Loucy (cell line): ENCODE measurements around the gene BCR.

ENCODE experiments used
- H2AFZ ChIP-seq: fragments of 200-600 bp; sonication (generic); 2 replicates; pipeline ENCODE4 v1.6.0; 2016; ENCODE audit warnings: antibody characterized with exemption, mild to moderate bottlenecking, low read length, moderate library complexity
- H3F3A ChIP-seq: fragments of 200-600 bp; 2 replicates; pipeline ENCODE4 v1.6.0; 2016; ENCODE audit warnings: antibody characterized with exemption, low read depth, mild to moderate bottlenecking
- H3K27me3 ChIP-seq: fragments of 200-600 bp; sonication (generic); 2 replicates; pipeline ENCODE4 v1.6.1; 2014; ENCODE audit warnings: low read length, mild to moderate bottlenecking; ENCODE audit not compliant: insufficient read depth, poor library complexity, severe bottlenecking
- H3K36me3 ChIP-seq: fragments of 200-600 bp; sonication (generic); 2 replicates; pipeline ENCODE4 v1.6.1; 2016; ENCODE audit warnings: low read length; ENCODE audit not compliant: insufficient read depth
- H3K4me1 ChIP-seq: fragments of 200-600 bp; sonication (generic); 2 replicates; pipeline ENCODE4 v1.5.1; 2014; ENCODE audit warnings: low read length, mild to moderate bottlenecking; ENCODE audit not compliant: insufficient read depth, poor library complexity, severe bottlenecking
- H3K4me2 ChIP-seq: fragments of 200-600 bp; sonication (generic); 2 replicates; pipeline ENCODE4 v1.6.0; 2014; ENCODE audit warnings: antibody characterized with exemption, low read length, low read depth, mild to moderate bottlenecking; ENCODE audit not compliant: poor library complexity, severe bottlenecking
- H3K4me3 ChIP-seq: fragments of 200-600 bp; sonication (generic); 2 replicates; pipeline ENCODE4 v1.5.1; 2014; ENCODE audit warnings: low read length, mild to moderate bottlenecking, mixed read lengths; ENCODE audit not compliant: poor library complexity, severe bottlenecking
- H3K79me2 ChIP-seq: fragments of 200-600 bp; sonication (generic); 2 replicates; pipeline ENCODE4 v1.6.1; 2014; ENCODE audit warnings: low read length; ENCODE audit not compliant: insufficient read depth
- H3K9ac ChIP-seq: fragments of 200-600 bp; sonication (generic); 2 replicates; pipeline ENCODE4 v1.6.0; 2014; ENCODE audit warnings: mild to moderate bottlenecking, low read depth, low read length, moderate library complexity; ENCODE audit not compliant: poor library complexity, severe bottlenecking
- H3K9me2 ChIP-seq: fragments of 200-600 bp; sonication (generic); replicated peaks from 2 replicates; pipeline ENCODE4 v1.6.1; 2016; ENCODE audit warnings: low read depth, low read length, mixed read lengths
- H3K9me3 ChIP-seq: fragments of 200-600 bp; sonication (generic); 2 replicates; pipeline ENCODE4 v1.6.1; 2014; ENCODE audit warnings: mild to moderate bottlenecking, antibody characterized with exemption, low read length, low read depth; ENCODE audit not compliant: insufficient read depth
- H4K20me1 ChIP-seq: fragments of 200-600 bp; sonication (generic); 2 replicates; pipeline ENCODE4 v1.6.0; 2014; ENCODE audit warnings: antibody characterized with exemption, low read length, mild to moderate bottlenecking; ENCODE audit not compliant: insufficient read depth, poor library complexity, severe bottlenecking
- EZH2phosphoT487 ChIP-seq: fragments of 200-600 bp; IDR thresholded peaks from 2 replicates; pipeline ENCODE4 v1.6.1; 2018; ENCODE audit warnings: antibody characterized with exemption, mild to moderate bottlenecking, moderate library complexity, borderline replicate concordance
- TF ChIP-seq, protein P1 (sequence below): fragments of 200-600 bp; sonication (generic); conservative IDR thresholded peaks from 2 replicates; pipeline ENCODE4 v1.5.1; 2014; ENCODE audit warnings: mild to moderate bottlenecking, antibody characterized with exemption, low read length

BCR gene

DNA sequence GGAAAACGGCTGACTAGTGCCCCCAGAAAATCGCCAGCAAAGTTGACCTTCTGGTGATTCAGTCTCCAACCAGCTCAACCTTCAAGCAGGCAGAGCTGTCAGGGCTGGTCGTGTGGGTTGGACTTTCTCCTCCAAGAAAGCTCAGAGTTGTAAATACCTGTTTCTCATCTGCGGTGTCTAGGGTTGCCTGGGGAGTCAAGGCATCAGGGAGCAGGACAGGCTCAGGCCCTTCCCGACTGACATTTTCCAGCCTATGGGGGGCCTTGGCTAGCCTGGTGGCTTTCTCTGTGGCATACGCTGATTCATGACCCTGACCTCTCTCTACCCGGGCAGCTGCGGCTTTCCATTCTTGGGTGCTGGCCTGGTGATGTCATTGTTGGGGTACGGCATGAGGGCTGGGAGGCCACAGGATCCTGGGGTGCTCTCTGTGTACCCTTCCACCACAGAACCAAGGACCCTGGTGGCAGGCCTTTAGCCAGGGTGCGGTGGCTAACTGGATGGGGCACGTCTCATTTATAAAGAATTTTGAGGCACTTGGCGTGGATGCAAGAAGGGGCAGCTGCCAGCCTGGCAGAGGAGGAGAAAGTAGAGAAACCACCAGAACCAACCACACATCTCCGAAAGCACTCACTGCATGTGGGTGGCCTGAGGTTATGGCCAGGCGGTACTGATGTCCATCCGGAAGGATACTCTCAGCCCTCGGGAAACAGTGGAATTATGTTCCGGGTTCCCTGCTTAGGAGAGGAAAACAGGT is 64.9 kb downstream of the BCR start:
- Histone ChIP-seq H3K79me2 (peaks cover 99% of the 10 kb centered on the region), H3K9ac (no peak overlapping the region), H3K27me3 (no peaks in the 10 kb centered on the region), H3K4me3 (no peak overlapping the region), H3K36me3 (peaks cover 46% of the 10 kb centered on the region; the same call in 1 of the 2 replicates), H3K4me1 (peaks cover 43% of the 10 kb centered on the region), H3K9me2 (no peaks in the 10 kb centered on the region), H2AFZ (no peak overlapping the region), H4K20me1 (peaks cover 97% of the 10 kb centered on the region), H3K9me3 (no peaks in the 10 kb centered on the region), H3F3A (no peaks in the 10 kb centered on the region), H3K4me2 (no peak overlapping the region)
- no peak for TF ChIP-seq EZH2phosphoT487
- TF ChIP-seq, protein P1, sequence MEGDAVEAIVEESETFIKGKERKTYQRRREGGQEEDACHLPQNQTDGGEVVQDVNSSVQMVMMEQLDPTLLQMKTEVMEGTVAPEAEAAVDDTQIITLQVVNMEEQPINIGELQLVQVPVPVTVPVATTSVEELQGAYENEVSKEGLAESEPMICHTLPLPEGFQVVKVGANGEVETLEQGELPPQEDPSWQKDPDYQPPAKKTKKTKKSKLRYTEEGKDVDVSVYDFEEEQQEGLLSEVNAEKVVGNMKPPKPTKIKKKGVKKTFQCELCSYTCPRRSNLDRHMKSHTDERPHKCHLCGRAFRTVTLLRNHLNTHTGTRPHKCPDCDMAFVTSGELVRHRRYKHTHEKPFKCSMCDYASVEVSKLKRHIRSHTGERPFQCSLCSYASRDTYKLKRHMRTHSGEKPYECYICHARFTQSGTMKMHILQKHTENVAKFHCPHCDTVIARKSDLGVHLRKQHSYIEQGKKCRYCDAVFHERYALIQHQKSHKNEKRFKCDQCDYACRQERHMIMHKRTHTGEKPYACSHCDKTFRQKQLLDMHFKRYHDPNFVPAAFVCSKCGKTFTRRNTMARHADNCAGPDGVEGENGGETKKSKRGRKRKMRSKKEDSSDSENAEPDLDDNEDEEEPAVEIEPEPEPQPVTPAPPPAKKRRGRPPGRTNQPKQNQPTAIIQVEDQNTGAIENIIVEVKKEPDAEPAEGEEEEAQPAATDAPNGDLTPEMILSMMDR: no peak

DNA sequence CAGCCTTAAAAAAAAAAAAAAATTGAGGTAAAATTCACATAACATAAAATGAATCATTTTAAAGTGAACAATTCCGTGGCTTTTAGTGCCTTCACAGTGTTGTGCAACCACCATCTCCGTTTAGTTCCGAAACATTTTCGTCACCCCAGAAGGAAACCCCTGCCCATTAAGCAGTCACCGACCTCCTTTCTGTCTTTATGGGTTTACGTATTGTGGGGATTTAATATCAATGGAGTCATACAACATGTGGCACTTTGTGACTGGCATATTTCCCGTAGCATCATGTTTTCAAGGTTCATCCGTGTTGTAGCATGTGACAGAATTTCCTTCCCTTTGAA is 65.5 kb downstream of the BCR start:
- Histone ChIP-seq H3K4me2 (no peak overlapping the region), H3K36me3 (peaks cover 46% of the 10 kb centered on the region; the same call in 1 of the 2 replicates), H3F3A (no peaks in the 10 kb centered on the region), H3K9me3 (no peaks in the 10 kb centered on the region), H3K27me3 (no peaks in the 10 kb centered on the region), H3K4me3 (no peak overlapping the region), H3K9ac (no peak overlapping the region), H3K4me1 (peaks cover 40% of the 10 kb centered on the region), H3K9me2 (no peaks in the 10 kb centered on the region), H2AFZ (no peak overlapping the region), H3K79me2 (peaks cover 100% of the 10 kb centered on the region), H4K20me1 (peaks cover 99% of the 10 kb centered on the region)
- TF ChIP-seq, protein P1: no peak
- TF ChIP-seq EZH2phosphoT487: no peak

DNA sequence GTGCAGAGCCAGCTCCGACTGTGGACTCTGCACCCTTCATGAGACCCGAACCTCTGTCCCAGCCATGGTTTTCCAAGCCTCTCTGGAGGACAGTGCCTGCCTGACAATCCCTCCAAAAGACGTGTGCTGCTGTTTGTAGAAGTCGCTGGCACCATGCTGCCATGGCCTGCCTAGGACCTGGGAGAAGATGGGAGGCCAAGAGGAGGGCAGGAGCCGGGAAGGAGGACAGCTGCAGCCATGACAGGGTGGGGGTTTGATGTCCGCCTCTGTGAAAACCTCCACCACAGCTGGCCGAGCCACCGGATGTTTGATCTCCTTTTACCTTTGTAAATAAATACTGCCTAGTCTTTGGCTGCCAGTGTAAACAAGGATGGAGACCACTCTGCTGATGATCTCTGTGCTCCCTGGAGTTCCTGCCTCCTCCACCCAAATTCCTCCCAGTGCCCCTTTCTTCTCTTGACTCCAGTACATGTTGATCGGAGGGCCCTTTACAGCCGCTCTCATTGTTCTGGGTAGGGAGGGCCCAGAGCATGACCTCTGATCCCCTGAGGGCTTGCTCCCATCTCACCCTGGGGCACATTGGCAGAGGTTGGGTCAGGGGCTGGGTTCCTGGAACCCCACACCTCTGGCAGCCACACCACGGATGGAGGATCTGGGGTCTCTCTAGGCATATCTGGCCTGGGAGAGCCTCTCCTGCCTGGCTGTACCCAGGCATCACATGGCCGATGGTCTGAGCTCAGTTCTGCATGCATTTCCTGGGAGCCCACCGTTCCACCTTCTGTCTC is 66.9 kb downstream of the BCR start:
- H3K36me3 ChIP-seq: peaks cover 54% of the 10 kb centered on the region; the same call in 1 of the 2 replicates

More for the DNA sequence above, 66.9 kb downstream of the BCR start:
- H3K9ac ChIP-seq: no peak overlapping the region
- no peak overlapping the region for H3K4me2 ChIP-seq
- no peak overlapping the region for H2AFZ ChIP-seq
- no peaks in the 10 kb centered on the region for H3K9me2 ChIP-seq
- no peaks in the 10 kb centered on the region for H3K9me3 ChIP-seq
- TF ChIP-seq, protein P1: no peak
- TF ChIP-seq EZH2phosphoT487: no peak
- H3F3A ChIP-seq: no peaks in the 10 kb centered on the region
- H3K27me3 ChIP-seq: no peaks in the 10 kb centered on the region
- peaks cover 100% of the 10 kb centered on the region for H3K79me2 ChIP-seq
- peaks cover 99% of the 10 kb centered on the region for H4K20me1 ChIP-seq
- H3K4me3 ChIP-seq: no peak overlapping the region
- peaks cover 27% of the 10 kb centered on the region for H3K4me1 ChIP-seq
